HFFc6 (cell line): ENCODE measurements around the gene TUBB2B. TPM values are rescaled to one million over a fixed set of nuclear protein-coding genes. Genes with fewer than 3 reads are reported as not detected.

ENCODE experiments used
- DNase-seq: peaks from one replicate; pipeline ENCODE4 v3.0.0-alpha.2; 2018
- H3K27ac Mint-ChIP-seq: 2 replicates; pipeline ENCODE4 v1.8.0; 2020; ENCODE audit warnings: mild to moderate bottlenecking, mixed read lengths
- H3K27me3 Mint-ChIP-seq: 2 replicates; pipeline ENCODE4 v1.8.0; 2021; ENCODE audit warnings: mild to moderate bottlenecking, moderate library complexity, mixed read lengths; ENCODE audit not compliant: insufficient read depth
- H3K36me3 Mint-ChIP-seq: 2 replicates; pipeline ENCODE4 v1.8.0; 2021; ENCODE audit warnings: low read depth, mixed read lengths
- H3K4me1 Mint-ChIP-seq: 2 replicates; pipeline ENCODE4 v1.8.0; 2020; ENCODE audit warnings: low read depth, mixed read lengths
- H3K4me3 Mint-ChIP-seq: 2 replicates; pipeline ENCODE4 v1.8.0; 2020; ENCODE audit warnings: mild to moderate bottlenecking, moderate library complexity, mixed read lengths
- H3K9me3 Mint-ChIP-seq: 2 replicates; pipeline ENCODE4 v1.8.0; 2020; ENCODE audit warnings: mild to moderate bottlenecking, mixed read lengths
- CTCF ChIP-seq: fragments of 200-600 bp; sonication (generic); IDR thresholded peaks from 2 replicates; pipeline ENCODE4 v1.5.0; 2021; ENCODE audit warnings: antibody characterized with exemption, mild to moderate bottlenecking
- total RNA-seq, 6 experiments: library from RNA; stranded (reverse); fragmentation: NEBNext Ultra II Directional; extraction: Animal tissue kit (Norgen Biotek cat#: 25700); gene quantifications; 2 replicates in 1 of 6; 3 replicates in 5 of 6; pipeline ENCODE4 v1.2.3, GENCODE V29; 2021

TUBB2B gene
- total RNA-seq, 6 experiments from 2014 or later, result 0.14 to 1.3 (median 0.90) TPM

- Mint-ChIP-seq H3K4me3 (no peak overlapping the region), H3K9me3 (no peaks in the 10 kb centered on the region), H3K36me3 (peaks cover 20% of the 10 kb centered on the region), H3K4me1 (peaks cover 11% of the 10 kb centered on the region; the same call in 1 of the 2 replicates), H3K27me3 (no peaks in the 10 kb centered on the region; the same call in 1 of the 2 replicates), H3K27ac (no peak overlapping the region)
- no peak for DNase-seq
- TF ChIP-seq CTCF, result no peak
Measured at GRCh38 chr6:3267162-3267561, 39.7 kb upstream of the TUBB2B start.

- H3K9me3 Mint-ChIP-seq, result no peaks in the 10 kb centered on the region
- H3K27ac Mint-ChIP-seq, result no peak overlapping the region
- H3K27me3 Mint-ChIP-seq, result no peaks in the 10 kb centered on the region; the same call in 1 of the 2 replicates
- peaks cover 14% of the 10 kb centered on the region for H3K36me3 Mint-ChIP-seq
- no peak for TF ChIP-seq CTCF
- no peak overlapping the region for H3K4me3 Mint-ChIP-seq
- H3K4me1 Mint-ChIP-seq, result peaks cover 21% of the 10 kb centered on the region
- no peak for DNase-seq
Measured at GRCh38 chr6:3266170-3266569, 38.7 kb upstream of the TUBB2B start.

GRCh38 chr6:3265671-3266070 is 38.2 kb upstream of the TUBB2B start:
- Mint-ChIP-seq H3K27me3 (no peaks in the 10 kb centered on the region; the same call in 1 of the 2 replicates), H3K4me1 (peaks cover 26% of the 10 kb centered on the region), H3K27ac (no peak overlapping the region), H3K9me3 (no peaks in the 10 kb centered on the region), H3K4me3 (no peak overlapping the region), H3K36me3 (peaks cover 9% of the 10 kb centered on the region)
- no peak for DNase-seq
- TF ChIP-seq CTCF, result no peak

GRCh38 chr6:3264356-3264755 is 36.9 kb upstream of the TUBB2B start:
- Mint-ChIP-seq H3K4me1 (peaks cover 31% of the 10 kb centered on the region), H3K9me3 (no peaks in the 10 kb centered on the region), H3K27me3 (no peaks in the 10 kb centered on the region; the same call in 1 of the 2 replicates), H3K36me3 (peaks cover 10% of the 10 kb centered on the region; the same call in 1 of the 2 replicates), H3K27ac (no peak overlapping the region), H3K4me3 (no peak overlapping the region)
- TF ChIP-seq CTCF, result no peak
- no peak for DNase-seq

- Mint-ChIP-seq H3K4me3 (no peak overlapping the region), H3K9me3 (no peaks in the 10 kb centered on the region), H3K27ac (no peak overlapping the region), H3K4me1 (peaks cover 31% of the 10 kb centered on the region), H3K27me3 (no peaks in the 10 kb centered on the region; the same call in 1 of the 2 replicates), H3K36me3 (peaks cover 12% of the 10 kb centered on the region; the same call in 1 of the 2 replicates)
- DNase-seq, result no peak
- no peak for TF ChIP-seq CTCF
Measured at GRCh38 chr6:3263096-3263495, 35.6 kb upstream of the TUBB2B start.

GRCh38 chr6:3261921-3262320 is 34.5 kb upstream of the TUBB2B start:
- peaks cover 31% of the 10 kb centered on the region for H3K4me1 Mint-ChIP-seq
- H3K27me3 Mint-ChIP-seq, result peaks cover 2% of the 10 kb centered on the region
- H3K9me3 Mint-ChIP-seq, result no peaks in the 10 kb centered on the region
- no peak overlapping the region for H3K4me3 Mint-ChIP-seq
- H3K27ac Mint-ChIP-seq, result no peak overlapping the region
- no peak for DNase-seq
- peaks cover 12% of the 10 kb centered on the region; the same call in 1 of the 2 replicates for H3K36me3 Mint-ChIP-seq
- TF ChIP-seq CTCF, result no peak
